Fibroblast of mammary gland (primary cell): ENCODE data around the gene PRLR.

Experiments
- DNase-seq: peaks from one replicate; pipeline ENCODE4 v3.0.0-alpha.2; 2010; ENCODE audit warnings: low read depth
- H3K4me3 ChIP-seq: 2 replicates; pipeline ENCODE4 v1.5.1; 2011; ENCODE audit warnings: low read depth, mild to moderate bottlenecking, low read length, moderate library complexity; ENCODE audit not compliant: control insufficient read depth
- TF ChIP-seq, protein P1 (sequence below): conservative IDR thresholded peaks from 2 replicates; pipeline ENCODE4 v1.5.1; 2011; ENCODE audit warnings: low read depth, low read length, inconsistent platforms; ENCODE audit not compliant: control insufficient read depth, insufficient read depth

PRLR gene

DNA sequence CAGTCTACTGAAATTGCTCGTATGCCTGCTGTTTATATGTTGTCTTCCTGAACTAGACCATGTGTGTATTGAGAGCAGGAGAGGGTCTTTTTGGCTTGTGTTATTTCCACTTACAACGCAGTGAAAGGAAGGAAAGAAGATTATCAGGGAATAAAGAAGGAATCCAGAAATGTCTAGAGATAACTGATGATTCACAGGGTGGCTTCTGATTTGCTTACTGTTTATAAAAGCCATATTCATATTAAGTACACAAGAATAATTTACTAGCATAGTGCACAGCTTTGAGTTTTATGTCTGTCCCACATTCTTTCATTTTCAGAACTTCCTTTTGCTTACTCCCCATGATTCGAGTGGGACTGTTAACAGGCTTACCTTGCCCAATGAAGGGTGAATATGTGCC lies 72.1 kb downstream of the PRLR start:
- no peak for DNase-seq
- TF ChIP-seq, protein P1, sequence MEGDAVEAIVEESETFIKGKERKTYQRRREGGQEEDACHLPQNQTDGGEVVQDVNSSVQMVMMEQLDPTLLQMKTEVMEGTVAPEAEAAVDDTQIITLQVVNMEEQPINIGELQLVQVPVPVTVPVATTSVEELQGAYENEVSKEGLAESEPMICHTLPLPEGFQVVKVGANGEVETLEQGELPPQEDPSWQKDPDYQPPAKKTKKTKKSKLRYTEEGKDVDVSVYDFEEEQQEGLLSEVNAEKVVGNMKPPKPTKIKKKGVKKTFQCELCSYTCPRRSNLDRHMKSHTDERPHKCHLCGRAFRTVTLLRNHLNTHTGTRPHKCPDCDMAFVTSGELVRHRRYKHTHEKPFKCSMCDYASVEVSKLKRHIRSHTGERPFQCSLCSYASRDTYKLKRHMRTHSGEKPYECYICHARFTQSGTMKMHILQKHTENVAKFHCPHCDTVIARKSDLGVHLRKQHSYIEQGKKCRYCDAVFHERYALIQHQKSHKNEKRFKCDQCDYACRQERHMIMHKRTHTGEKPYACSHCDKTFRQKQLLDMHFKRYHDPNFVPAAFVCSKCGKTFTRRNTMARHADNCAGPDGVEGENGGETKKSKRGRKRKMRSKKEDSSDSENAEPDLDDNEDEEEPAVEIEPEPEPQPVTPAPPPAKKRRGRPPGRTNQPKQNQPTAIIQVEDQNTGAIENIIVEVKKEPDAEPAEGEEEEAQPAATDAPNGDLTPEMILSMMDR: no peak
- no peak overlapping the region for H3K4me3 ChIP-seq

DNA sequence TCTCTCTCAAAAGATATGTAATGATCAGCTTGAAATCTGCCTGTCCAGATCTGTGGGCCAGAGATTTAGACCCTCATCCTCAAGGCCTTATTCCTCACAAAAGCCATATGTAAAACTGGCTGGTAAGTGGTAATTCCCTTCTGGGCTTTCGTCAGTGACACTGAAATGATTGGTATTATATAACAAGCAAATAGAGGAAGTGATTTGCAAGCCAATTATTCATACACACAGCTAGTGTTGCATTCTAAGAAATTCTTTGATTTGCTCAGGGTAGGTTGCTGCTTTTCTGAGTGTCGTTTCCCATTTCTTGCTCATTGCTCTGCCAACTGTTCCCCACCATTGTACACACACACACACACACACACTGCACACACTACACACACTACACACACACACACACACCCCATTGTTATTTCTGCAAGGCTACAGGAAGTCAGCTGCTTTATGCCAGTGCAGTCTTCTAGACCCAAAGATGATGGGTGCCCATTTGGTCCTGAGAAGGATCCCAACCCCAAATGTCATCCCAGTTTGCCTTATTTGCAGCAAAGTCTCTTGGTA lies 76.8 kb downstream of the PRLR start:
- TF ChIP-seq, protein P1: no peak
- H3K4me3 ChIP-seq: no peak overlapping the region
- no peak for DNase-seq

DNA sequence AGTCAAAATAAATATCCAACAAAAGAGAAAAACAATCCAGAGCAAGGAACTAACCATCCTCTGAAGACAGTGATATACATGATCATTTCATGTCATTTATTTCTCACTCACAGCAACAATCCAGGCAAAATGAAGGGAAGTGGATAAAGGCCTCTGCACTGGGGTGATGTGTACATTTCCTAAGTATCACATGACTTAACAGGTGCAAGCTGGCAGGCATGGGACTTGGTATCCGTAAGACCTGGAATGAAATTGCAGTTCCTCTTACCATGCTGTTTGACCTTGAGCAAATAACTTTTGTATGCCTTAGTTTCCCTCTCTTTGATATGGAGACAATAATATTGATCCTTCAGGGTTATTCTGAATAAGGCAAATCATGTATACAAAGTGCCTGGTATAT lies 77.6 kb downstream of the PRLR start:
- H3K4me3 ChIP-seq: no peak overlapping the region
- no peak for DNase-seq
- TF ChIP-seq, protein P1: no peak

DNA sequence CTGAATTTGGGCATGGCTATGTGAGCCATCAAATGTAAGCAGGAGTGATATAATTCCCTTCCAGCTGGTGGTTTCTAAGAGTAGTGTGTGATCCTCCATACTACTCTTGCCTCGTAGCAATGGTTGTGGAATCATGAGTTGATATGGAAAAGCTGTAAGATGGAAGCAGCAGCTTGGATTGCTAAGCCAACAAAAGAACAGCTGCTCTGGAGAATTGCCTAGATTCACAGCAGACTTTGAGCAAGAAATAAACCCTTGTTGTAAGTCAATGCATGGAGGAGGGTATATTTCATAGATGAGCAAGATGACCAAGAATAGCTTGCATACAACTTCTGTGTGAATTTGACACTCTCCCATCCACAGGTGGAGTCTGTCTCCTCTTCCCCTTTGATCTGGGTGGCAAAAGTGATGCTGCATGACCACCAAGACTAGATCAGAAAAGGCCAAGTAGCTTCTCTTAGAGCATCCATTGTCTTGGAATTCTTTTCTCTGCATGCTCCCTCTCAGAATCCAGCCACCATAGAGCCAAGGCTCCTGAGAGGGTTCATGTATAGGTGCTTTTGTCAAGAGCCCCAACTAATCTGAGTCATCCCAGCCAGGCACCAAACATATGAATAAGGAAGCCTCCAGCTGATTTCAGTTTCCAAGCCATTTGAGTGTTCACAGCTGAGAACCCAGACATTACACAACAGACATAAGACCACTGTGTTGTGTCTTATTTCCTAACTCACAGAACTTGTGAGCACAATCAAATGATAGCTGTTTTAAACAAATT lies 79.0 kb downstream of the PRLR start:
- H3K4me3 ChIP-seq: no peak overlapping the region
- peak; percentile 47 for DNase-seq
- TF ChIP-seq, protein P1: no peak

DNA sequence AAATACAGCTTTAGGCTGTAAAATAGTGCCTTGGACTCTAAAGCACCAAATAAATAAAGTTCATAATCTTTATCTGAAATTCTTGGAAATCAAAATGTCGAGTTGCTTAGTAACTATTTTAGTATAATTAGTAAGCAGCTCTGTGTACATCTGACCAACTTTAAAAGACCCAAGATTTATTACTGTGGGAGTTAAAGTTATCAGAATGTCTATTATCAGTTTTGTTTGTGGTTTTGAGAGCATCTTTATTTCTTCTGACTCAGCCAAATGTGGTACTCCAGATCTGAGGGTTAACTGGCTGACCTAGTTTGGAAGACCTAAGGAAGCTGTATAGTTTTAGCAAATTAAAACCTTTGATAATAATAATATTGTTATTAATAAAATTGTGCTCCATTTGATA lies 81.2 kb downstream of the PRLR start:
- no peak for DNase-seq
- no peak overlapping the region for H3K4me3 ChIP-seq
- TF ChIP-seq, protein P1: no peak

DNA sequence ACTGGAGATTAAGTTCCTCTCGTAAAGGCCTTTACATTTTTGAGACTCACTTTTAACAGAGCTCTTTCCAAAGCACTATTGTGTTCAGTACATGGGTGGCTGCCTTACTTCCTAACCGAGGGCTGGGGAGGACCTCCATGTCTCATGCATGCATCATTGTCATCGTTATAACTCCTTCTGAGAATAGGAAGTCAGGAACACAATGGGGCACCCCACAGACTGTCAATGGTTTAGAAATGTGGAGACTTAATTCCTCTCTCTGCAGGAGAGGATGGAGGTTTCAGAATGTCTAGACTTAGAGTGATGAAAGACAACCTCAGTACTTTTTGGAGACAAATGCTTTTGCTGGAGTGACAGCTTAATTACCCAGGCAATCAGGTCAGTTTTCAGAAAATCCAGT lies 83.9 kb downstream of the PRLR start:
- TF ChIP-seq, protein P1: no peak
- H3K4me3 ChIP-seq: no peak overlapping the region
- DNase-seq: no peak

DNA sequence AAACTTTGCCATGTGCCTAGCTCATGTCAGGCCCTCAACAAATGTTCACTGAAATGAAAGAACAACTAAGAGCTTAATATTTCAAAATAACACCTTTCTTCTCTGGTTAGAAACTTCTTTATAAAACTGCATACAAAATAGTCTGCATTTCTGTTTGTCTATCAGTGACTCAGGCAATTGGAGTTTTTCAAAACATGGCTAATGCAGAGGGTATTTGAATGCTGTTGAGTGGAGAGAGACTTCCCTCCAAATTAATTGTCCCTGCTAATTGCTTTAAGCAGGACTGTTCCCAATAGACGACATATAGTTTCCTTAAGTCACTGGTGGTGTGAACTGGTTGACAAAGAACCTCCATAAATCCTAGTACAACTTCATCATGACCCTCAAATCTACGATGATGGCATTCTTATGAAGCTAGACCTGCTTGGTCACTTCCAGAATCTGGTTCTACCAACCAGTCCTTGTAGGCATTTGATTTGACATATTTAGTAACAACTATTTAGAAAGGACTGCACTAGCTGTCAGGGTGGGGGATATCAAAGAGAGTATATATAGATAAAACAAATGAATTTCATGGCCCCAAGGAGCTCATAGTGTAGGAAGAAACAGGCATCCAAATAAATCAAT lies 84.5 kb downstream of the PRLR start:
- H3K4me3 ChIP-seq: no peak overlapping the region
- peak; percentile 26 for DNase-seq
- TF ChIP-seq, protein P1: no peak
